K562 (cell line): Measurements from ENCODE around the gene SEBOX. TPM values are rescaled to one million over a fixed set of nuclear protein-coding genes. Genes with fewer than 3 reads are reported as not detected.

ENCODE experiments used
- ATAC-seq: fragments of 200-7000 bp; cut with Tn5 transposase; 3 replicates; pipeline ENCODE4 v1.9.1; 2020; ENCODE audit warnings: moderate library complexity
- BruUV-seq: library from RNA; stranded (reverse); fragments of 400-500 nt; replicated peaks from 2 replicates; lab custom pipeline; 2021; lab: Mats Ljungman, UMichigan
- CTCF ChIA-PET: fragments of 300-600 bp; formaldehyde crosslinking; extraction: SDS; loops from one replicate; lab custom pipeline; 2021; ENCODE audit warnings: low intra/inter-chr PET ratio; lab: Yijun Ruan, JAX
- POLR2A ChIA-PET: fragments of 300-600, 350-650 bp; sonication (Branson Sonifier 250); formaldehyde crosslinking; extraction: SDS; loops from one replicate; lab custom pipeline; 2021; ENCODE audit warnings: antibody characterized with exemption, inconsistent platforms; lab: Yijun Ruan, JAX
- DNase-seq, 4 experiments: peaks; one replicate each; pipeline versions ENCODE4 v3.0.0 to v3.0.0-alpha.2; 2011 to 2018; ENCODE audit warnings: low spot score in 3 of 4, mixed read lengths in 3 of 4; ENCODE audit errors: extremely low read depth in 1 of 4
- FAIRE-seq: peaks from 2 replicates; lab custom pipeline; 2011; peaks lifted over from hg19 to GRCh38; lab: Jason Lieb, UNC
- H2AFZ ChIP-seq: 2 replicates; pipeline ENCODE4 v1.6.0; 2011; ENCODE audit warnings: low read depth, low read length, control low read depth, inconsistent platforms
- H3K27ac ChIP-seq: fragments of 200-600 bp; 3 replicates; pipeline ENCODE4 v1.8.0; 2011; ENCODE audit warnings: low read depth, mild to moderate bottlenecking, control low read depth, inconsistent platforms, low read length, moderate library complexity, mixed read lengths; ENCODE audit errors: extremely low read depth
- H3K27me3 ChIP-seq, 2 experiments: fragments of 300-600 bp in 1 of 2; 2 replicates in 1 of 2; 3 replicates in 1 of 2; pipeline versions ENCODE4 v1.6.0 to v1.8.0; 2011; ENCODE audit warnings: inconsistent platforms in 2 of 2, low read length in 2 of 2, mild to moderate bottlenecking in 1 of 2, mixed read lengths in 1 of 2, moderate library complexity in 1 of 2; ENCODE audit not compliant: control insufficient read depth in 2 of 2, insufficient read depth in 2 of 2
- H3K36me3 ChIP-seq: fragments of 300-600 bp; 3 replicates; pipeline ENCODE4 v1.8.0; 2011; ENCODE audit warnings: mild to moderate bottlenecking, low read length, inconsistent platforms; ENCODE audit not compliant: control insufficient read depth, insufficient read depth
- H3K4me1 ChIP-seq, 2 experiments: fragments of 200-600 bp in 1 of 2; replicated peaks in 1 of 2; 2 replicates in 1 of 2; 3 replicates in 1 of 2; pipeline versions ENCODE4 v1.5.1 to v1.8.0; 2011; ENCODE audit warnings: inconsistent platforms in 2 of 2, low read length in 2 of 2, mild to moderate bottlenecking in 1 of 2, mixed read lengths in 1 of 2, moderate library complexity in 1 of 2; ENCODE audit not compliant: control insufficient read depth in 2 of 2, insufficient read depth in 2 of 2
- H3K4me2 ChIP-seq: 2 replicates; pipeline ENCODE4 v1.6.1; 2011; ENCODE audit warnings: low read length, control low read depth, inconsistent platforms, mixed read lengths; ENCODE audit not compliant: insufficient read depth
- H3K4me3 ChIP-seq: fragments of 200-600 bp; sonication (generic), shearing (Covaris generic); 2 replicates; pipeline ENCODE4 v1.5.1; 2016; ENCODE audit warnings: control low read depth, inconsistent platforms
- H3K79me2 ChIP-seq: fragments of 200-600 bp; 3 replicates; pipeline ENCODE4 v1.8.0; 2011; ENCODE audit warnings: low read length, inconsistent platforms; ENCODE audit not compliant: control insufficient read depth, insufficient read depth
- H3K9ac ChIP-seq, 2 experiments: 2 replicates each; pipeline versions ENCODE4 v1.6.0 to v1.6.1; 2011; ENCODE audit warnings: low read depth in 2 of 2, low read length in 2 of 2, control low read depth in 1 of 2, inconsistent platforms in 1 of 2, mild to moderate bottlenecking in 1 of 2, mixed read lengths in 1 of 2; ENCODE audit not compliant: insufficient read depth in 1 of 2
- H3K9me1 ChIP-seq: one replicate; pipeline ENCODE4 v1.6.0; 2011; ENCODE audit warnings: inconsistent platforms, mild to moderate bottlenecking, low read length, moderate library complexity; ENCODE audit not compliant: control insufficient read depth, insufficient read depth
- H3K9me3 ChIP-seq: replicated peaks from 2 replicates; pipeline ENCODE4 v1.5.1; 2011; ENCODE audit warnings: low read depth, low read length, inconsistent platforms; ENCODE audit not compliant: control insufficient read depth, insufficient read depth
- H4K20me1 ChIP-seq: replicated peaks from 2 replicates; pipeline ENCODE4 v1.6.1; 2011; ENCODE audit warnings: low read length, inconsistent platforms, mixed read lengths; ENCODE audit not compliant: control insufficient read depth, insufficient read depth
- ARID1B ChIP-seq: fragments of 450-650 bp; IDR thresholded peaks from 2 replicates; pipeline ENCODE4 v1.6.1; 2016; ENCODE audit warnings: antibody characterized with exemption, mild to moderate bottlenecking, inconsistent platforms
- CBFA2T2 ChIP-seq: fragments of 450-650 bp; conservative IDR thresholded peaks from 2 replicates; pipeline ENCODE4 v1.6.1; 2017; ENCODE audit warnings: mild to moderate bottlenecking
- CBFA2T3 ChIP-seq: fragments of 450-650 bp; IDR thresholded peaks from 2 replicates; pipeline ENCODE4 v1.6.1; 2017
- DPF2 ChIP-seq: fragments of 450-650 bp; IDR thresholded peaks from 2 replicates; pipeline ENCODE4 v1.6.1; 2016
- ELK3 ChIP-seq: fragments of 450-650 bp; formaldehyde crosslinking; IDR thresholded peaks from 2 replicates; pipeline ENCODE4 v1.4.0; 2020; ENCODE audit warnings: mild to moderate bottlenecking
- GATAD2B ChIP-seq: fragments of 450-650 bp; IDR thresholded peaks from 2 replicates; pipeline ENCODE4 v1.6.1; 2017; ENCODE audit warnings: mild to moderate bottlenecking, borderline replicate concordance
- HOXB6 ChIP-seq: fragments of 250-450 bp; sonication (Bioruptor Pico); IDR thresholded peaks from 2 replicates; pipeline ENCODE4 v1.5.1; 2022; ENCODE audit warnings: mild to moderate bottlenecking, borderline replicate concordance
- KLF6 ChIP-seq: fragments of 250-450 bp; sonication (Bioruptor Pico); IDR thresholded peaks from 2 replicates; pipeline ENCODE4 v1.4.0; 2020; ENCODE audit warnings: mild to moderate bottlenecking, moderate library complexity, borderline replicate concordance
- NCOR1 ChIP-seq: fragments of 450-650 bp; IDR thresholded peaks from 2 replicates; pipeline ENCODE4 v1.6.1; 2016; ENCODE audit warnings: mild to moderate bottlenecking, moderate library complexity
- NFATC3 ChIP-seq: fragments of 450-650 bp; IDR thresholded peaks from 2 replicates; pipeline ENCODE4 v1.6.1; 2017; ENCODE audit warnings: mild to moderate bottlenecking
- RBM17 ChIP-seq: fragments of 200-400 bp; formaldehyde crosslinking; IDR thresholded peaks from 2 replicates; pipeline ENCODE4 v1.6.1; 2017; ENCODE audit warnings: low read depth, mild to moderate bottlenecking, low read length, borderline replicate concordance
- SIRT6 ChIP-seq: IDR thresholded peaks from one replicate; pipeline ENCODE4 v1.6.1; 2012; ENCODE audit warnings: low read depth, mild to moderate bottlenecking, control low read depth, inconsistent platforms, low read length, moderate library complexity
- TAL1 ChIP-seq: fragments of 450-650 bp; IDR thresholded peaks from 2 replicates; pipeline ENCODE4 v1.6.1; 2016; ENCODE audit warnings: mild to moderate bottlenecking
- ZNF224 ChIP-seq: sonication (generic); formaldehyde crosslinking; IDR thresholded peaks from 2 replicates; pipeline ENCODE4 v1.8.0; 2022; ENCODE audit warnings: mild to moderate bottlenecking, missing genetic modification reagents
- ZNF282 ChIP-seq: sonication (generic); formaldehyde crosslinking; IDR thresholded peaks from 2 replicates; pipeline ENCODE4 v1.8.1; 2023; ENCODE audit warnings: missing genetic modification reagents
- WGBS: fragments of 100-300 bp; shearing (Covaris generic); methylation state at CpG from one replicate; pipeline ENCODE4 v1.1.6; 2016; ENCODE audit warnings: low coverage, mixed read lengths; ENCODE audit not compliant: insufficient coverage; ENCODE audit errors: missing lambda C conversion rate; 5-methylcytosine and 5-hydroxymethylcytosine counted together
- in situ Hi-C: fragments of 300-500 bp; cut with MboI; formaldehyde crosslinking; loops from 4 replicates; pipeline ENCODE4 v1.15.0; 2018; ENCODE audit warnings: inconsistent platforms, mixed read lengths
- intact Hi-C: fragments of 100-400 bp; cut with micrococcal nuclease; formaldehyde crosslinking; loops from 2 replicates; pipeline ENCODE4 v1.14.2; 2022
- polyA plus RNA-seq, 8 experiments: library from polyadenylated mRNA; depleted of rRNA in 4 of 8; stranded (reverse) in 5 of 8; unstranded in 3 of 8; fragments of >200 nt; fragmentation: Nextera tagmentation in 2 of 8; fragmentation: Illumina TruSeq in 1 of 8; extraction: Ambion mirVana in 2 of 8; extraction: Trizol in 1 of 8; gene quantifications; 2 replicates each; pipeline versions ENCODE4 v1.2.1 to v1.2.3, GENCODE V29; 2011 to 2014; ENCODE audit warnings: inconsistent platforms in 1 of 8, missing spikeins in 1 of 8
- total RNA-seq, 7 experiments: library from RNA; depleted of rRNA in 6 of 7; stranded (reverse); fragments of >200 nt in 6 of 7; fragmentation: Illumina TruSeq in 2 of 7; extraction: Trizol in 2 of 7; gene quantifications; 2 replicates each; pipeline versions ENCODE4 v1.2.1 to v1.2.3, GENCODE V29; 2011 to 2021; ENCODE audit warnings: low replicate concordance in 1 of 7
- TF ChIP-seq, protein P1 (sequence below): fragments of 200-400 bp; formaldehyde crosslinking; IDR thresholded peaks from 2 replicates; pipeline ENCODE4 v1.6.1; 2017; ENCODE audit warnings: mild to moderate bottlenecking, low read depth, low read length, moderate library complexity

The SEBOX gene
- total and polyA plus RNA-seq, 9 of the 15 experiments (the other 6 are each of a cell fraction or from before 2014, with no cell fraction given): not detected

GRCh38 chr17:28390141-28390540 lies 25.1 kb upstream of the SEBOX start:
- 0% methylated on average over 1 of the region's 1 CpG for WGBS
- TF ChIP-seq CBFA2T2: peak; percentile 54
- TF ChIP-seq TAL1: peak; percentile 29; the same call in 1 of the 2 replicates
- no peak for TF ChIP-seq RBM17
- TF ChIP-seq DPF2: 0 out of 2 replicates have a peak, but pooled peaks have one; percentile 37
- peak; percentile 46; the same call in 1 of the 2 replicates for TF ChIP-seq NCOR1
- TF ChIP-seq CBFA2T3: peak; percentile 79
- TF ChIP-seq ARID1B: peak; percentile 70
- TF ChIP-seq ZNF282: no peak
- Histone ChIP-seq H3K27me3 (peaks cover 0 to 15% of the 10 kb centered on the region in 2 experiments; a peak in 2 of 5 replicates), H3K27ac (no peak overlapping the region), H3K9me3 (no peaks in the 10 kb centered on the region), H3K9ac (no peak overlapping the region), H3K79me2 (no peaks in the 10 kb centered on the region), H3K9me1 (no peaks in the 10 kb centered on the region), H3K4me2 (no peak overlapping the region), H4K20me1 (no peaks in the 10 kb centered on the region), H3K4me3 (no peak overlapping the region), H3K36me3 (no peaks in the 10 kb centered on the region), H3K4me1 (peaks cover 9 to 11% of the 10 kb centered on the region in 2 experiments; a peak in 3 of 5 replicates), H2AFZ (no peak overlapping the region)
- ATAC-seq (no peak), DNase-seq (no peak), FAIRE-seq (no peak)
- intact Hi-C loops (no loop called here), in situ Hi-C loops (no loop called here)
- no TSS peak for BruUV-seq
- POLR2A ChIA-PET: interaction anchor here (0.9 to 2.1 kb wide), 2 partner anchors 10 to 24 kb away, joined by 3 to 8 read pairs; no protein-coding TSS in a partner anchor
- CTCF ChIA-PET: no interaction called here

GRCh38 chr17:28388106-28388505 lies 23.1 kb upstream of the SEBOX start:
- Histone ChIP-seq H3K4me3 (no peak overlapping the region), H4K20me1 (no peaks in the 10 kb centered on the region), H3K4me2 (no peak overlapping the region), H3K9ac (no peak overlapping the region), H3K4me1 (peaks cover 12 to 23% of the 10 kb centered on the region in 2 experiments; a peak in 4 of 5 replicates), H3K79me2 (no peaks in the 10 kb centered on the region), H3K9me1 (no peaks in the 10 kb centered on the region), H3K9me3 (no peaks in the 10 kb centered on the region), H3K27me3 (peaks cover 11 to 35% of the 10 kb centered on the region in 2 experiments; a peak in 3 of 5 replicates), H3K36me3 (no peaks in the 10 kb centered on the region), H2AFZ (no peak overlapping the region), H3K27ac (no peak overlapping the region)
- DNase-seq: no peak
- no peak for FAIRE-seq
- no peak for ATAC-seq
- CTCF ChIA-PET: interaction anchor here (0.6 kb wide), 1 partner anchor 161 kb away, joined by 3 read pairs; no protein-coding TSS in a partner anchor
- BruUV-seq: no TSS peak
- intact Hi-C loops (no loop called here), in situ Hi-C loops (no loop called here)
- 29% methylated on average over 7 of the region's 11 CpGs for WGBS
- POLR2A ChIA-PET: interaction anchor here (0.6 to 1.1 kb wide), 2 partner anchors 17 to 474 kb away, joined by 3 to 4 read pairs; no protein-coding TSS in a partner anchor
- TF ChIP-seq SIRT6: no peak
- no peak for TF ChIP-seq GATAD2B
- no peak for TF ChIP-seq ELK3 (CRISPR knock-in tag)
- no peak for TF ChIP-seq HOXB6 (CRISPR knock-in tag)
- TF ChIP-seq NFATC3: no peak
- no peak for TF ChIP-seq ZNF224 (CRISPR knock-in tag)
- TF ChIP-seq, protein P1, sequence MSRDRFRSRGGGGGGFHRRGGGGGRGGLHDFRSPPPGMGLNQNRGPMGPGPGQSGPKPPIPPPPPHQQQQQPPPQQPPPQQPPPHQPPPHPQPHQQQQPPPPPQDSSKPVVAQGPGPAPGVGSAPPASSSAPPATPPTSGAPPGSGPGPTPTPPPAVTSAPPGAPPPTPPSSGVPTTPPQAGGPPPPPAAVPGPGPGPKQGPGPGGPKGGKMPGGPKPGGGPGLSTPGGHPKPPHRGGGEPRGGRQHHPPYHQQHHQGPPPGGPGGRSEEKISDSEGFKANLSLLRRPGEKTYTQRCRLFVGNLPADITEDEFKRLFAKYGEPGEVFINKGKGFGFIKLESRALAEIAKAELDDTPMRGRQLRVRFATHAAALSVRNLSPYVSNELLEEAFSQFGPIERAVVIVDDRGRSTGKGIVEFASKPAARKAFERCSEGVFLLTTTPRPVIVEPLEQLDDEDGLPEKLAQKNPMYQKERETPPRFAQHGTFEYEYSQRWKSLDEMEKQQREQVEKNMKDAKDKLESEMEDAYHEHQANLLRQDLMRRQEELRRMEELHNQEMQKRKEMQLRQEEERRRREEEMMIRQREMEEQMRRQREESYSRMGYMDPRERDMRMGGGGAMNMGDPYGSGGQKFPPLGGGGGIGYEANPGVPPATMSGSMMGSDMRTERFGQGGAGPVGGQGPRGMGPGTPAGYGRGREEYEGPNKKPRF: no peak
- no peak for TF ChIP-seq KLF6 (CRISPR knock-in tag)
